Measurements from ENCODE around the gene KCNIP3.

- TF ChIP-seq BHLHE40 (IDR thresholded peaks at IDR 0.05; ENCODE audit: borderline replicate concordance) (no peak), SP1 (IDR thresholded peaks at IDR 0.05) (no peak), LEF1 (IDR thresholded peaks at IDR 0.05; ENCODE audit: borderline replicate concordance) (no peak), FOXM1 (IDR thresholded peaks at IDR 0.05; ENCODE audit: borderline replicate concordance) (no peak)
Measured at GRCh38 chr2:95305380-95306061, 8.4 kb downstream of the KCNIP3 start.
